ENCODE measurements around the gene TMEM132D.

Gene TMEM132D

DNA sequence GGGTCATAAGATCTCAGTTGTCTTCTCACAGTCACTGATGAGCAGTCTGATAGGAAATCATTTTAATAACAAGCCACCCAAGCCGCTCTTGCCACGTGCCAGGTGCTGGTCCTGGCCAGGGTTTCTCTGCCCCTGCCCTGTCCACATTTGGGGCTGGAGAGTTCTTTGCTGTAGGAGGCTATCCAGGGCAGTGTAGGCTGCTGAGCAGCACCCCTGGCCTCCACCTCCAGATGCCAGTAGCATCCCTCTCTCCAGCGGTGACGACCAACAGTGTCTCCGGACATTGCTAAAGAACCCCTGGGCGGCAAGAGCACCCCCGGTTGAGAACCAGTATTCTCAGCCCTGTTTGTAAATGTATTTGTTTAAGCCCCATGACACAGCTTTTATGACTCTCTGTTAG is 806.9 kb downstream of the TMEM132D start:
- Histone ChIP-seq H3K4me1 (ENCODE audit: control insufficient read depth in 1 of 2, insufficient read depth in 2 of 2, low read length in 2 of 2) (no peaks in the 10 kb centered on the region), H3K27ac (ENCODE audit: low read length) (no peak overlapping the region), H3K36me3 (ENCODE audit: control insufficient read depth in 1 of 2, insufficient read depth in 2 of 2, low read length in 2 of 2) (no peaks in the 10 kb centered on the region), H3K4me3 (ENCODE audit: low read depth in 1 of 2, low read length in 2 of 2) (no peak overlapping the region), H3K27me3 (ENCODE audit: low read depth, low read length) (no peaks in the 10 kb centered on the region), H3K9me3 (ENCODE audit: control insufficient read depth in 1 of 2, low read length in 2 of 2) (no peaks in the 10 kb centered on the region)

DNA sequence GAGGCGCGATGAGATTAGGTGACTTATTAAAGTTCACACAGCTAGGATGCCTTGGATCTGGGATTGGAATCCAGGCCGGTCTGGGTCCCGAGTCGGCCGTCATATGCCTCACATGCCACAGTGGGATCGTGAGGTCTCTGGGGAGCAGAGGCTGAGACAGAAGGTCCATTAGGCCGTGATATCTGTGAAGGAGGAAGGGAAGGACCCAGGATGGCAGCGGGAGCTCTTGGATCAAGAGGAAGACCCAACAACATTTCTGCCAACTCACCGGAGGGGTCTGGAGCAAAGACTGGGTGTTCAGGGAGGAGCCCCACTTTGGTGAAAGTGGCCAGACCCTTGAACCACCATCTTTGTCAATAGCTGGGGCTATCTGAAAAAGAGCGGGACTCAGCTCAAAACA is 807.6 kb downstream of the TMEM132D start:
- Histone ChIP-seq H3K4me3 (ENCODE audit: low read depth in 1 of 2, low read length in 2 of 2) (no peak overlapping the region), H3K4me1 (ENCODE audit: control insufficient read depth in 1 of 2, insufficient read depth in 2 of 2, low read length in 2 of 2) (no peaks in the 10 kb centered on the region), H3K27ac (ENCODE audit: low read length) (no peak overlapping the region), H3K27me3 (ENCODE audit: low read depth, low read length) (no peaks in the 10 kb centered on the region), H3K9me3 (ENCODE audit: control insufficient read depth in 1 of 2, low read length in 2 of 2) (no peaks in the 10 kb centered on the region), H3K36me3 (ENCODE audit: control insufficient read depth in 1 of 2, insufficient read depth in 2 of 2, low read length in 2 of 2) (no peaks in the 10 kb centered on the region)

DNA sequence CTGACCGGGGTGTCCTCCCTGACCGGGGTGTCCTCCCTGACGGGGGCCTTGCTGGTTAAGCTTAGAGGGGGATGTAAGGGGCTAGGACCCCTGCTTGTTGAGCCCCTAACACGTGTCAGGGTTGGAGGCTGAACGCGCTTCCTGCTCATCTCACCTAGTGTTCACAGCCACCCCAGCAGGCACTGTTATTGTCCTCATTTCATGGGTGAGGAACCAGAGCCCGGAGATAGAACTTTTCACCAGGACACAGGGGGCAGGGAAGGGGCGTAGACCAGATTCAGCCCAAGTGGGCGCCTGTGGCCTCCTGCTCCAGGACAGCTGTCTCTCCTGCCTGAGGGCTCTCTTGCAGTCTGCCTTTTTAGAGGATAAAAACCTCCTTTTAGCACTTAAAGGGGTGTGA is 814.2 kb downstream of the TMEM132D start:
- H3K4me3 ChIP-seq (ENCODE audit: low read depth in 1 of 2, low read length in 2 of 2) = no peak overlapping the region

DNA sequence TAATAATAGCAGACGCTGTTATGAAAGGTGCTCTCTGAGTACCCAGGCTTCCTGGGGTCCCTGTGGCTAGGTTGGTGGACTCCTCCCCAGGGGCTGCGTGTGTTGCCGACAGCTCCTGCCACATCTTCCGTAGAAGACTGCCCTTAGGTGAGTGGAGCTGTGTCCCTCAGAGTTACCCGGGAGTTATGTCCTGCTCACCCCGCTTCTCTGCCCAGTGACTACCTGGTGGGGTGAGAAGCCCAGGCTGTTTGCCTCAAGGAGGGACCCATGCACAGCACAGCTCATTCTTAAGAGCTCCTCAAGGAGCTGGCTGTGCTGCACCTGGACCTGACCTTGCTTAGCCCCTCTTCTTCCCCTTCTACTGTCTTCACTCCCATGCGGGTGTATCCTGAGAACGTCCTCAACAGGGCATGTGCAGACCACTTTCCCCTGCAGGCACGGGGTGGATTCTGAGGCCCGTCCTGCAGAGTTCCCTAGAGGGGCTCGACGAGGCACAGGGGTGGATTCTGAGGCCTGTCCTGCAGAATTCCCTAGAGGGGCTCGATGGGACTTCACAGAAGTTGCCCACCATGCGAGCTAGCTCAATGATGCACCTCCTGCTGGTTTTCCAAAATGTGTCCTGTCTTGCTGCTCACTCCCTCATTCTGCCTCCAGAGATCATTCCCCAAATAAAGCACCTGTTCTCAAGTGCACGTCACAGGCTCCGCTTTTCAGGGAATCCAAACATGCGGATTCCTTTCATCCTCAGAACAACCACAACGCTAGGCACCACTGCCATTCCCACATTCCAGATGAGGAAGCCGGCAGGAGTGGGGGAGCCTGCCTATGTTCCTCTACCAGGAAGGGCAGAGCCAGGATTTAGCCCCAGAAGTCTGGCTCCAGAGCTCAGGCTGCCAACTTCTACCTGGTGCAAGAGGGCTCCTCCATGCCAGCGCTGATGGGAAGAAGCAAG is 818.7 kb downstream of the TMEM132D start:
- Histone ChIP-seq H3K4me1 (ENCODE audit: control insufficient read depth in 1 of 2, insufficient read depth in 2 of 2, low read length in 2 of 2) (no peaks in the 10 kb centered on the region), H3K36me3 (ENCODE audit: control insufficient read depth in 1 of 2, insufficient read depth in 2 of 2, low read length in 2 of 2) (no peaks in the 10 kb centered on the region), H3K27me3 (ENCODE audit: low read depth, low read length) (no peaks in the 10 kb centered on the region), H3K27ac (ENCODE audit: low read length) (no peak overlapping the region), H3K9me3 (ENCODE audit: control insufficient read depth in 1 of 2, low read length in 2 of 2) (peaks cover 0 to 3% of the 10 kb centered on the region in 2 donors), H3K4me3 (ENCODE audit: low read depth in 1 of 2, low read length in 2 of 2) (no peak overlapping the region)

More for the DNA sequence above, 814.2 kb downstream of the TMEM132D start:
- Histone ChIP-seq H3K36me3 (ENCODE audit: control insufficient read depth in 1 of 2, insufficient read depth in 2 of 2, low read length in 2 of 2) (no peaks in the 10 kb centered on the region), H3K27me3 (ENCODE audit: low read depth, low read length) (no peaks in the 10 kb centered on the region), H3K27ac (ENCODE audit: low read length) (no peak overlapping the region), H3K9me3 (ENCODE audit: control insufficient read depth in 1 of 2, low read length in 2 of 2) (peaks cover 0 to 3% of the 10 kb centered on the region in 2 donors), H3K4me1 (ENCODE audit: control insufficient read depth in 1 of 2, insufficient read depth in 2 of 2, low read length in 2 of 2) (no peaks in the 10 kb centered on the region)

DNA sequence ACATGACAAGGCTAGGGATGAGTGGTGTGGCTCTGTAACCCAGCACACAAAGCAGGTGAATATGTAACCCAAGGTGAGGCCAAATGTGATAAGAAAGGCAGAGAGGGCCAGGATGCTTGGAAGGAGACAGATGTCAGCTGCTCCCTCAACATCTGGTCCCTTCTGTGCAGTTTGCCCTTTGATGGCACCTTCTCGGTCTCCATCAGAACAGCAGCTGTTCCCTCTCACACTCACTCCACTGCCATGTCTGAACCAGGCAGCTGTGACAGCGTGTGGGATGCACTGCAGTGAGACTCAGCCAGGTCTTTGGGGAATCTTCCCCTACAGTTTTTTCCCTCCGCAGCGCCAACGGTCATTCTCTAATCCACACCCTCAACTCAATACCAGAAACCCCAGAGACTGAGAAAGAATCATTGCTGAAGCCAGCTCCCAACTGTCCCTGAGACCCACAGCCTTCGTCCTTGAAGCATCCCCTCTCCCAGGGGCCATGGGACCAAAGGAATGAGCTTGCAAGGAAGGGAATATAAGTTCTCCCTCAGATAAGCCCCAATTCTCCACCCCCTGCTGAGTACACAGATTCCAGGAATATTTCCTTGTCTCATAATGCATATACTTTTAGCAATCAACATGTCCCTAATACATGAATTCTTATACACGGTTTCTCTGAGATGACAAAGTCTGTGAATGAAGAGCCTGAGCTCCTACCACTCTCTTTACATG is 820.5 kb downstream of the TMEM132D start:
- Histone ChIP-seq H3K9me3 (ENCODE audit: control insufficient read depth in 1 of 2, low read length in 2 of 2) (peaks cover 0 to 6% of the 10 kb centered on the region in 2 donors), H3K27me3 (ENCODE audit: low read depth, low read length) (no peaks in the 10 kb centered on the region), H3K27ac (ENCODE audit: low read length) (no peak overlapping the region), H3K36me3 (ENCODE audit: control insufficient read depth in 1 of 2, insufficient read depth in 2 of 2, low read length in 2 of 2) (no peaks in the 10 kb centered on the region), H3K4me1 (ENCODE audit: control insufficient read depth in 1 of 2, insufficient read depth in 2 of 2, low read length in 2 of 2) (no peaks in the 10 kb centered on the region), H3K4me3 (ENCODE audit: low read depth in 1 of 2, low read length in 2 of 2) (no peak overlapping the region)

DNA sequence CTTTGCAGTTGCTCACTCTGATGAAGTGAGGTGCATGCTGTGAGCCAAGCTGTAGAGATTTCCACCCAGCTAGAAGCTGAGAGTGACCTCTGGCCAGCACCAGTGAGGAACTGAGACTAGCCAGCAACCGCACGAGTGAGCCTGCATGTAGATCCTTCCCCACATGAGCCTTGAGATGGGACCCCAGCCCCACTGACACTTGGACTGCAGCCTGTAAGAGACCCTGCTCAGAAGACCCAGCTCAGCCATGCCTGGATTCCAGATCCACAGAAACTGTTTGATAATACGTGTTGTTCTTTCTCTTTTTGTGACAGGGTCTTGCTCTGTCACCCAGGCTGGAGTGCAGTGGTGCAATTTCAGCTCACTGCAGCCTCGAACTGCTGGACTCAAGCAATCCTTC is 821.4 kb downstream of the TMEM132D start:
- H3K27ac ChIP-seq (ENCODE audit: low read length) = no peak overlapping the region
- H3K4me1 ChIP-seq (ENCODE audit: control insufficient read depth in 1 of 2, insufficient read depth in 2 of 2, low read length in 2 of 2) = no peaks in the 10 kb centered on the region
- H3K9me3 ChIP-seq (ENCODE audit: control insufficient read depth in 1 of 2, low read length in 2 of 2) = peaks cover 0 to 6% of the 10 kb centered on the region in 2 donors
- no peaks in the 10 kb centered on the region for H3K36me3 ChIP-seq (ENCODE audit: control insufficient read depth in 1 of 2, insufficient read depth in 2 of 2, low read length in 2 of 2)
- no peaks in the 10 kb centered on the region for H3K27me3 ChIP-seq (ENCODE audit: low read depth, low read length)
- no peak overlapping the region for H3K4me3 ChIP-seq (ENCODE audit: low read depth in 1 of 2, low read length in 2 of 2)

DNA sequence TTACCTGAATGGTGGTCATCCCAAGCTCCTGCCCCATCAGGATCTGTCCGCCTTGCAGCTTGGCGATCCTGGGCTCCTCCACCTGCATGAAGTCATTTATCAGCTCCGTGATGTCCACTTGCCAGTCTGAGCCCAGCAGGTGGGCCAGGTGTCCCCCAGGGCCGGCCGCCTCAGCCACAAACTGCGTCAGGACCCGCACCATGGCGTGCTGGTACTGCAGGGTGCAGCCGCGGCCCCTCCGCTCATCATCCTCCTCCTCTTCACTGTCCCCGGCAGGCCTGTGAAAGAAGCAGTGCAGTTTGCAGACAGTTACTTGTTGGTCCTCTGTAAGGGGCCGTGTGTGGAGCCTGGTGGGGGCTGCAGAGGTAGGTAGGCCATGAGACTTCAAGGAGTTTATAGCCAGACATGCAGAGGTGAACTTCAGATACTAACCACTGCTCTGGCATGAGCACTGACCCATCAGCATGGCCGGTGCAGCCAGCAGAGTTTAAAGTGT is 822.0 kb downstream of the TMEM132D start:
- no peaks in the 10 kb centered on the region for H3K4me1 ChIP-seq (ENCODE audit: control insufficient read depth in 1 of 2, insufficient read depth in 2 of 2, low read length in 2 of 2)
- H3K27ac ChIP-seq (ENCODE audit: low read length) = no peak overlapping the region
- H3K4me3 ChIP-seq (ENCODE audit: low read depth in 1 of 2, low read length in 2 of 2) = no peak overlapping the region
- no peaks in the 10 kb centered on the region for H3K27me3 ChIP-seq (ENCODE audit: low read depth, low read length)
- H3K9me3 ChIP-seq (ENCODE audit: control insufficient read depth in 1 of 2, low read length in 2 of 2) = peaks cover 0 to 6% of the 10 kb centered on the region in 2 donors
- no peaks in the 10 kb centered on the region for H3K36me3 ChIP-seq (ENCODE audit: control insufficient read depth in 1 of 2, insufficient read depth in 2 of 2, low read length in 2 of 2)

DNA sequence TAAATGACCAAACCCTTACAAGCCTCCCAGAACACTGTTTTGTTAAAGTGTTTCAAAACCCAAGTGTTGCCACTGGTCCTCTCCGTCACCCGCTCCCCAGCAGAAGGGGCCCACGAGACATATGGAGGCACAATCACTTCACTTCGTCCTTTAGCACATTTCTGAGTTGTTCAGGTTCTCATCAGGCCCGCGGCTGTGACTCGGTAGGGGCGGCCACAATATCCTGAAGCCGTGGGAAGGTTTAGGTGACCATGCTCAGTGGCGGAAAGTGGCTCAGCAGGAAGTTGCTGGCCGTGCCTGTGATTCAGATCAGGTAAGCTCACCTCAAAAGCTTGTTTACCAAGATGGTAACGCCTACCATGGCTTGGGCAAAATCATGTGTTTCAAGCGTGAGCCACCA is 823.0 kb downstream of the TMEM132D start:
- Histone ChIP-seq H3K27ac (ENCODE audit: low read length) (no peak overlapping the region), H3K9me3 (ENCODE audit: control insufficient read depth in 1 of 2, low read length in 2 of 2) (peaks cover 0 to 6% of the 10 kb centered on the region in 2 donors), H3K27me3 (ENCODE audit: low read depth, low read length) (no peaks in the 10 kb centered on the region), H3K4me3 (ENCODE audit: low read depth in 1 of 2, low read length in 2 of 2) (no peak overlapping the region), H3K4me1 (ENCODE audit: control insufficient read depth in 1 of 2, insufficient read depth in 2 of 2, low read length in 2 of 2) (no peaks in the 10 kb centered on the region), H3K36me3 (ENCODE audit: control insufficient read depth in 1 of 2, insufficient read depth in 2 of 2, low read length in 2 of 2) (no peaks in the 10 kb centered on the region)

DNA sequence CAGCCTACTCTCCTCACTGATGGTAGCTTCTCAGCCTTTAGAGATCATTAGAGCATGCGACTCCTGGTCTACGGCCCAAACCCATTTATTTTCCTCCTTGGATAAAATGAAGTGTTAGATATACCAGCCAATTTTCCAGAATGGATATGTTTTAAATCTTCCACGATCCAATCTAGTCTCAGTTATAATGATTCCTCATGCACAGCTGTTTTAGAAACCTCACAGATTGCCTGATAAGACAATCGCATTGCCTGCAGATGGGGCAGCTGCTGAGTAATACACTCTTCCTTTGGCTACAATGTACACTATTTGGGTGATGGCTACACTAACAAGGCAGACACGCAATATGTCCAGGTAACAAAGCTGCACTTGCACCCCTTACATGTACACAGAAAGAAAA is 823.4 kb downstream of the TMEM132D start:
- Histone ChIP-seq H3K27me3 (ENCODE audit: low read depth, low read length) (no peaks in the 10 kb centered on the region), H3K9me3 (ENCODE audit: control insufficient read depth in 1 of 2, low read length in 2 of 2) (peaks cover 0 to 5% of the 10 kb centered on the region in 2 donors), H3K4me3 (ENCODE audit: low read depth in 1 of 2, low read length in 2 of 2) (no peak overlapping the region), H3K36me3 (ENCODE audit: control insufficient read depth in 1 of 2, insufficient read depth in 2 of 2, low read length in 2 of 2) (no peaks in the 10 kb centered on the region), H3K4me1 (ENCODE audit: control insufficient read depth in 1 of 2, insufficient read depth in 2 of 2, low read length in 2 of 2) (no peaks in the 10 kb centered on the region), H3K27ac (ENCODE audit: low read length) (no peak overlapping the region)

DNA sequence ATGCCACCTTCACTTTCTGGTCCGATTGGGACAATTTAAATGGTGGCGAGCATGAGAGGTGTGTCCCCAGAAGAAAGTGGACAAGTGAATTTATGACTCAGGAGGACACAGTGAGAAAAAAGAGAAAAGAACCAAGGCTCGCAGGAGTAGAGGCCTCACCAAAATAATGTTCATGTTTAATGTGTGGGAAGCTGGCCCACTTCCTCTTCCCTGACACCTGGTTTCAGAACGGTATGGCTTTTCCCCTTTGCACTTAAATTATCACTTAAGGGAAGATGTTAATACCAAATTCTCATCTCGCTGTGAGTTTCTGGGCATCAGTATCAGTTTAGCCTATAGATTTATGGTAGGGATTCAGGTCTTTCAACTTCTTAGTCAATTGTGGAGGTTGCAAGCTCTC is 824.1 kb downstream of the TMEM132D start:
- Histone ChIP-seq H3K9me3 (ENCODE audit: control insufficient read depth in 1 of 2, low read length in 2 of 2) (peaks cover 0 to 3% of the 10 kb centered on the region in 2 donors), H3K27me3 (ENCODE audit: low read depth, low read length) (no peaks in the 10 kb centered on the region), H3K4me1 (ENCODE audit: control insufficient read depth in 1 of 2, insufficient read depth in 2 of 2, low read length in 2 of 2) (no peaks in the 10 kb centered on the region), H3K4me3 (ENCODE audit: low read depth in 1 of 2, low read length in 2 of 2) (no peak overlapping the region), H3K36me3 (ENCODE audit: control insufficient read depth in 1 of 2, insufficient read depth in 2 of 2, low read length in 2 of 2) (no peaks in the 10 kb centered on the region), H3K27ac (ENCODE audit: low read length) (no peak overlapping the region)
